ENCODE data around the gene DNAH6.

- no peak for TF ChIP-seq CTCF (conservative IDR thresholded peaks at IDR 0.05; ENCODE audit: low read depth, low read length)
- no peak for TF ChIP-seq EZH2 (IDR thresholded peaks at IDR 0.05; ENCODE audit: low read length, unreplicated experiment)
These were observed 510 bp upstream of the DNAH6 start for GRCh38 chr2:84515788-84516187.
